ENCODE data around the gene SPARC.
"Not testable (repeated sequence)": the region's sequence is repeated elsewhere in the genome, so short reads cannot be mapped to it uniquely, and the experiment has no call there.

The SPARC gene

GRCh38 chr5:151686674-151687407 is at the start of gene SPARC:
TSS of gene SPARC (minus strand) at chr5:151686915. CDS start at chr5:151676188, 10,727 bp downstream.
- peak; percentile 45 for DNase-seq (ENCODE audit: extremely low spot score)
- POLR2A ChIA-PET, result interaction anchor here (0.6 kb wide), 1 partner anchor 10 kb away, joined by 3 read pairs; no protein-coding TSS in a partner anchor
- no peak for TF ChIP-seq CTCF (IDR thresholded peaks at IDR 0.05; ENCODE audit: control extremely low read depth, extremely low read depth, low read depth, missing control alignments)

GRCh38 chr5:151735646-151736045 is 48.9 kb upstream of the SPARC start:
- no peak for TF ChIP-seq CTCF (IDR thresholded peaks at IDR 0.05; ENCODE audit: control extremely low read depth, extremely low read depth, low read depth, missing control alignments)
- DNase-seq (ENCODE audit: extremely low spot score), result no peak
- ChIA-PET POLR2A (no interaction called here), CTCF (interaction anchor here (0.9 to 13.0 kb wide), 8 partner anchors 9 to 83 kb away, joined by 3 to 363 read pairs (median 6); no protein-coding TSS in a partner anchor)

More at GRCh38 chr5:151686674-151687407, at the start of gene SPARC:
- CTCF ChIA-PET, result interaction anchor here (0.8 to 4.8 kb wide), 14 partner anchors 9 to 456 kb away, joined by 3 to 19 read pairs (median 4); partner anchors contain the start of genes G3BP1 and SLC36A1

GRCh38 chr5:151734064-151734408 is 47.3 kb upstream of the SPARC start:
- ChIA-PET POLR2A (no interaction called here), CTCF (interaction anchor here (3.3 to 13.0 kb wide), 2 partner anchors 72 to 81 kb away, joined by 16 to 363 read pairs; no protein-coding TSS in a partner anchor)
- no peak for DNase-seq (ENCODE audit: extremely low spot score)
- no peak for TF ChIP-seq CTCF (IDR thresholded peaks at IDR 0.05; ENCODE audit: control extremely low read depth, extremely low read depth, low read depth, missing control alignments)

- DNase-seq (ENCODE audit: extremely low spot score), result no peak
- no peak for TF ChIP-seq CTCF (IDR thresholded peaks at IDR 0.05; ENCODE audit: control extremely low read depth, extremely low read depth, low read depth, missing control alignments)
- ChIA-PET CTCF (interaction anchor here (0.8 to 13.0 kb wide), 4 partner anchors 12 to 75 kb away, joined by 3 to 363 read pairs (median 13); no protein-coding TSS in a partner anchor), POLR2A (interaction anchor here (0.6 kb wide), 1 partner anchor 68 kb away, joined by 4 read pairs; no protein-coding TSS in a partner anchor)
Observed at GRCh38 chr5:151733358-151734063, 46.8 kb upstream of the SPARC start.

- no peak for TF ChIP-seq CTCF (IDR thresholded peaks at IDR 0.05; ENCODE audit: control extremely low read depth, extremely low read depth, low read depth, missing control alignments)
- no peak for DNase-seq (ENCODE audit: extremely low spot score)
- CTCF ChIA-PET, result interaction anchor here (0.7 to 3.5 kb wide), 9 partner anchors 9 to 74 kb away, joined by 3 to 22 read pairs (median 8); partner anchors contain the start of gene G3BP1
- POLR2A ChIA-PET, result no interaction called here
Observed at GRCh38 chr5:151730381-151730780, 43.7 kb upstream of the SPARC start.

GRCh38 chr5:151729597-151729996 is 42.9 kb upstream of the SPARC start:
- CTCF ChIA-PET, result interaction anchor here (1.0 to 2.8 kb wide), 2 partner anchors 11 to 19 kb away, joined by 4 to 10 read pairs; no protein-coding TSS in a partner anchor

More at GRCh38 chr5:151729597-151729996, 42.9 kb upstream of the SPARC start:
- POLR2A ChIA-PET; DNase-seq (ENCODE audit: extremely low spot score): not testable (repeated sequence)

Measured in GM10248 (cell line).